Esophagus (tissue), 2 donors: Measurements from ENCODE around the gene ABHD17A. TPM values are rescaled to one million over a fixed set of nuclear protein-coding genes. Genes with fewer than 3 reads are reported as not detected.

Experiments
- H3K27ac ChIP-seq, 2 donors: one replicate each; pipeline ENCODE4 v1.5.1; 2013; ENCODE audit warnings: low read depth in 2 of 2, mild to moderate bottlenecking in 2 of 2, inconsistent platforms in 1 of 2, low read length in 1 of 2, moderate library complexity in 1 of 2
- H3K27me3 ChIP-seq, 2 donors: one replicate each; pipeline ENCODE4 v1.6.1; 2013; ENCODE audit warnings: low read length in 2 of 2, control low read depth in 1 of 2, mild to moderate bottlenecking in 1 of 2; ENCODE audit not compliant: insufficient read depth in 2 of 2, control insufficient read depth in 1 of 2
- H3K36me3 ChIP-seq, 2 donors: one replicate each; pipeline ENCODE4 v1.6.1; 2013; ENCODE audit warnings: low read length in 1 of 2; ENCODE audit not compliant: control insufficient read depth in 2 of 2, insufficient read depth in 2 of 2
- H3K4me1 ChIP-seq, 2 donors: one replicate each; pipeline ENCODE4 v1.6.1; 2013; ENCODE audit warnings: low read length in 1 of 2; ENCODE audit not compliant: control insufficient read depth in 2 of 2, insufficient read depth in 2 of 2
- H3K4me3 ChIP-seq, 2 donors: one replicate each; pipeline ENCODE4 v1.5.1; 2013; ENCODE audit warnings: low read length in 2 of 2, mild to moderate bottlenecking in 2 of 2, low read depth in 1 of 2, moderate library complexity in 1 of 2
- H3K9me3 ChIP-seq, 2 donors: one replicate each; pipeline ENCODE4 v1.6.1; 2013; ENCODE audit warnings: mild to moderate bottlenecking in 2 of 2, low read depth in 1 of 2, low read length in 1 of 2, moderate library complexity in 1 of 2; ENCODE audit not compliant: control insufficient read depth in 2 of 2, insufficient read depth in 1 of 2
- WGBS, 2 donors: extraction: QIAGEN DNeasy Blood & Tissue Kit; methylation state at CpG; one replicate each; pipeline ENCODE4 v1.1.7; 2013; 5-methylcytosine and 5-hydroxymethylcytosine counted together
- polyA plus RNA-seq, 2 donors: library from polyadenylated mRNA; stranded (reverse); fragments of 200-250 nt; gene quantifications; one replicate each; pipeline ENCODE4 v1.2.3, GENCODE V29; 2013
- donor health status: healthy with polysubstance abuse.
- donor health status: Bipolar disorder and iron deficiency.

ABHD17A gene
- polyA plus RNA-seq, 2 donors = 73.9 to 76.2 TPM

DNA sequence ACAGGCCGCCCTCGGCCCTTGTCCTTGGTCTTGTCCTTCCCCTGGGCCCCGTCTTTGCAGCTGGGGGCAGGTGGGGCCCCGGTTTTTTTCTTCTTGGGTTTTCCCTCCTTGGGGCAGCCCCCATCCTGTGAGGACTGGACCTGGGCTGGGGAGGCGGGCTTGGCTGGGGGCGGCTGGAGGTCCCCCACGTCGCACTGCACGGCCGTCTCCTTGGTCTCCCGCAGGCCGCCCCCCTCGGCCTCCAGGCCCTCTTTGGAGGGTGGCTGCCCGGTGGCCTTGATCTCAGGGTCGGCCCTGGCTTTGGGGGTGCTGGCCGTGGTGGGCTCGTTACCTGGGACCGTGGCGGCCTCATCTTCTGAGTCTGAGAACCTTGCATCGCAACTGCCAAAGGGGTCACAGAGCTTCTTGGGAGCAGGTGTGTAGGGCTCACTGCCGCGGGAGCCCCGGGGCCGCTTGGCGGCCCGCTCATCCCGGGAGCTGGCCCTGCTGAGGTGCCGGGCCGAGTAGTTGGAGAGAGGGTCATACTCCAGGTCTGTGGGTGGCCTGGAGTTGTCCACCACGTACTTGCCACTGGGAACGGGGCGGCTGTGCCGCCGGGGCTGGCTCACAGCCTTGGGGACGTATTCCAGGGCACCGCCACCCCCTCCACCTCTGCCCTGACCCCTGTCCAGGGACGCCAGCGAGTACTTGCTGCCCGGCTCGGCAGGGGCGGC, 57.6 kb downstream of the ABHD17A start:
- H3K36me3 ChIP-seq = peaks cover 8 to 46% of the 10 kb centered on the region in 2 donors
- peaks cover 0 to 6% of the 10 kb centered on the region in 2 donors for H3K4me1 ChIP-seq
- 90 to 91% methylated on average over 40 to 41 of the region's 41 CpGs for WGBS, 2 donors
- no peaks in the 10 kb centered on the region for H3K27me3 ChIP-seq
- H3K9me3 ChIP-seq = no peaks in the 10 kb centered on the region
- H3K27ac ChIP-seq = no peak overlapping the region
- no peak overlapping the region for H3K4me3 ChIP-seq

Other genes with a start within 250 kb of the ABHD17A start
- gene TCF3, start 232.9 kb downstream of the ABHD17A start, polyA plus RNA-seq = 10 to 100 TPM; 23.1 to 27.1 TPM
- gene ONECUT3, start 132.0 kb downstream of the ABHD17A start, polyA plus RNA-seq = under 1 TPM in 1 of 2 donors, not detected in 1; under 0.01 TPM
- 1 to 10 TPM in 1 of 2 donors, under 1 TPM in 1; 0.68 to 1.2 TPM for gene ATP8B3, start 73.2 kb downstream of the ABHD17A start, polyA plus RNA-seq
- 10 to 100 TPM; 13.9 to 27.4 TPM for gene REXO1, start 37.0 kb downstream of the ABHD17A start, polyA plus RNA-seq
- gene KLF16, start 21.9 kb downstream of the ABHD17A start, polyA plus RNA-seq = 10 to 100 TPM in 1 of 2 donors, 1 to 10 TPM in 1; 9.3 to 13.5 TPM
- 1 to 10 TPM; 6.4 to 6.9 TPM for gene ADAT3, start 19.9 kb upstream of the ABHD17A start, polyA plus RNA-seq
- gene SCAMP4, start 19.9 kb upstream of the ABHD17A start, polyA plus RNA-seq = 10 to 100 TPM; 29.0 to 38.6 TPM
- 10 to 100 TPM; 59.9 to 63.7 TPM for gene CSNK1G2, start 55.7 kb upstream of the ABHD17A start, polyA plus RNA-seq
- 10 to 100 TPM; 40.0 to 48.9 TPM for gene BTBD2, start 130.2 kb upstream of the ABHD17A start, polyA plus RNA-seq
- gene MKNK2, start 165.7 kb upstream of the ABHD17A start, polyA plus RNA-seq = 100 to 1,000 TPM; 167 to 244 TPM
- gene MOB3A, start 210.8 kb upstream of the ABHD17A start, polyA plus RNA-seq = 10 to 100 TPM; 11.0 to 12.4 TPM
- 10 to 100 TPM in 1 of 2 donors, 1 to 10 TPM in 1; 6.4 to 16.0 TPM for gene IZUMO4, start 211.4 kb upstream of the ABHD17A start, polyA plus RNA-seq